ENCODE data around the gene CROCC. TPM values are rescaled to one million over a fixed set of nuclear protein-coding genes. Genes with fewer than 3 reads are reported as not detected.

The CROCC gene
- total RNA-seq, 2 donors from 2014 or later = 16.8 to 24.7 TPM

DNA sequence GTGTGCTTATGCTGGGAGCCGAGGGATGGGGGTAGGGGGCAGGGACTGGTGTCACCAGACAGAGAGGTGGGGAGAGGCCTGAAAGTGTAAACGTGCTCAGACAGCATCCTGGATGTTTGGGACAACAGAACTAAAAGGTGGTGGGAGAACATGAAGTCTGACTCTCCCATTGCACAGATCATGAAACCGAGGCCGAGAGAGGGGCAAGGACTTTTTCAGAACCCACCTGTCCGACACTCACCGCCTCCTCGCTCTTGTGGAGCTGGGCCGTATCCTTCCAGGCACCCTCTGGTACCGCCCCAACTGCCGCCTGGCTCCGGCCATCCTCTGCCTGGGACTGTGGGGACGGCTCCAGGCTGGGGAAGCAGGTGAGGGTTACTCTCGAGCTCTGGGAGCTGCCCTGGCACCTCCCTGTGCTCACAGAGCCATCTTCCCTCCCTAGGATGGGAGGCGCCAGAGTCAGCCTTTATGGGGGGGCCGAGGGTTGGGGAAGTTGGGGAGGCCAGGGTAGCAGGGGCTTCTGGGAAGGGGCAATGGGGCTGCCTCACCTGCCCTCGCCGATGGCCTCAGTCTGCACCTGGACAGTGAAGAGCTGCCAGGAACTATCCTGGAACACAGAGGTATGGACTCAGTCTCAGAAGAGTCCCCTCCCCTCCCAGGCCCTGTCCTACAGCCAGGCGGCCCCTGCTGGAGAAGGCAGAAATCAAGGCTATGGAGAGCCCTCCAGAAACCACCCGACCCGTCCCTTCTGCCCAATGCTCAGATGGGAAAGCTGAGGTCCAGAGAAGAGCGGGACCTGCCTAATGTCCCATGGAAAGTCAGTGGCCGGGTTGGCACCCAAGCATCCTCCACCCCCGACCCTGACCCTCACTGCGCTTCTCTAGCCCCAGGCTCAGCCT is 83.0 kb downstream of the CROCC start:
- Mint-ChIP-seq H3K27ac (no peak overlapping the region), H3K27me3 (ENCODE audit: low read depth) (no peaks in the 10 kb centered on the region)
- no peak for ATAC-seq (replicated peaks in 1 of 2)

DNA sequence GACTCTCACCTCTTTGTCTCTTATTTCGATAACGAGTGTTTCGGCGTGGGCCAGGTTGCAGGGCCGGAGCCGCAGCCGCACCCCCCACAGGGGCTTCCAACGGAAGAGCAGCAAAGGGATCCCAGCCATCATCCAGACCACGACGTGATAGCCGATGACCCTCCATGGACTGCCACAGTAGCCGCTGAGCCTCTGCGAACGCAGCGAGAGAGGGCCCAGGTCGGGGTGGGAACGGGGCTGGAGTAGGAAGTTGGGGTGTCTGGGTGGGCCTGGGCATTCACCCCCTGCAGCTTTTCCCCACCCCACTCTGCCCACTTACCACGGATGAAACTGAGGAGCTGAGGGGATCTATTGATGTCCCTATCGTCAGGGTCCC is 83.6 kb downstream of the CROCC start:
- no peak overlapping the region for H3K27ac Mint-ChIP-seq
- peaks cover 7% of the 10 kb centered on the region for H3K4me1 Mint-ChIP-seq (ENCODE audit: low read depth)
- ATAC-seq (replicated peaks in 1 of 2) (no peak), DNase-seq (no peak)
- no peaks in the 10 kb centered on the region for H3K36me3 Mint-ChIP-seq (ENCODE audit: insufficient read depth in 2 of 2)
- H3K4me3 Mint-ChIP-seq = no peak overlapping the region
- H3K9me3 Mint-ChIP-seq = no peaks in the 10 kb centered on the region
- no peaks in the 10 kb centered on the region for H3K27me3 Mint-ChIP-seq (ENCODE audit: low read depth)

More for the DNA sequence above, 83.0 kb downstream of the CROCC start:
- no peak overlapping the region for H3K4me3 Mint-ChIP-seq
- peaks cover under 1% of the 10 kb centered on the region for H3K4me1 Mint-ChIP-seq (ENCODE audit: low read depth)
- H3K36me3 Mint-ChIP-seq (ENCODE audit: insufficient read depth in 2 of 2) = no peaks in the 10 kb centered on the region
- DNase-seq = no peak
- H3K9me3 Mint-ChIP-seq = no peaks in the 10 kb centered on the region

DNA sequence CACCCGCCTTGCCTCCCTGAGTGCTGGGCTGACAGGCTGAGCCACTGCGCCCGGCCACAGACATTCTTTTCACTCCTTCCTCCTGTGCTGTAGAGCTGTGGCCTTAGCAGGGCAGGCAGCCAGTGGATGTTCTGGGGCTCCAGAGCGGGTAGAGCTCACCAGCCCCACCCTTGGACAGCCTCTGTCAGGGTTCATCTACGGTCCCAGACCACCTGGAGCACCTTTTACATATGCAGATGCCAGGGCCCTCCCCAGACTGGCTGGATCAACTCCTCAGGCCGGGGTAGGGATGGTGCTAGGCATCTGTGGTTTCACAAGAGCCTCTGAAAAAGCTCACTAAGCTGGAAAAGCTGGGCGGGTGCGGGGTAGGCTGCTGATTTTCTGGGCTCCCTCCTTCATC is 85.4 kb downstream of the CROCC start:
- no peak overlapping the region for H3K4me3 Mint-ChIP-seq
- ATAC-seq (replicated peaks in 1 of 2) = no peak
- DNase-seq = no peak
- peaks cover 17% of the 10 kb centered on the region for H3K4me1 Mint-ChIP-seq (ENCODE audit: low read depth)
- H3K27me3 Mint-ChIP-seq (ENCODE audit: low read depth) = no peaks in the 10 kb centered on the region
- H3K36me3 Mint-ChIP-seq (ENCODE audit: insufficient read depth in 2 of 2) = no peaks in the 10 kb centered on the region
- H3K9me3 Mint-ChIP-seq = no peaks in the 10 kb centered on the region
- no peak overlapping the region for H3K27ac Mint-ChIP-seq

DNA sequence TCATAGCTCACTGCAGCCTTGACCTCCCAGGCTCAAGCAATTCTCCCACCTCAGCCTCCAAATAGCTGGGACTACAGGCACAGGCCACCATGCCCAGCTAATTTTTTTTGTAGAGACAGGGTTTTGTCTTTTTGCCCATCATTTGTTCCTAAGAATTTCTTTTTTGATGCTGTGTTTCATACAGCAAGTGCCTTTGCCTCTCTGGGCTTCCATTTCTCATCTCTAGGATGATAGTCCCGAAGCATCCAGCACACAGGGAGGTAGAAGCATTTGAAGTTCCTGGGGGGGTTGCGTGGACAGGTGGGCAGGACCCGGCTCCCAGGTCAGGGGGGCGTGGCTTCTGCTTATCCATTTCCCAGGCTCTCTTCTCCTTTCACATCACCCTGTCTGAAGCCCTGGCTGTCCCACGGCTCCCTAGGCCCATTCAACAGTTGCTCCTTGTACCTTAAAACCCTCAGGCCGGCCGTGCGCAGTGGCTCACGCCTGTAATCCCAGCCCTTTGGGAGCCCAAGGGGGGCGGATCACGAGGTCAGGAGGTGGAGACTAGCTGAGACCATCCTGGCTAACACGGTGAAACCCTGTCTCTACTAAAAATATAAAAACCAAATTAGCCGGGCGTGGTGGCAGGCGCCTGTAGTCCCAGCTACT is 86.6 kb downstream of the CROCC start:
- DNase-seq (no peak), ATAC-seq (replicated peaks in 1 of 2) (no peak)
- Mint-ChIP-seq H3K4me3 (no peak overlapping the region), H3K9me3 (no peaks in the 10 kb centered on the region), H3K27me3 (ENCODE audit: low read depth) (no peaks in the 10 kb centered on the region), H3K4me1 (ENCODE audit: low read depth) (peaks cover 20% of the 10 kb centered on the region), H3K27ac (no peak overlapping the region), H3K36me3 (ENCODE audit: insufficient read depth in 2 of 2) (no peaks in the 10 kb centered on the region)

DNA sequence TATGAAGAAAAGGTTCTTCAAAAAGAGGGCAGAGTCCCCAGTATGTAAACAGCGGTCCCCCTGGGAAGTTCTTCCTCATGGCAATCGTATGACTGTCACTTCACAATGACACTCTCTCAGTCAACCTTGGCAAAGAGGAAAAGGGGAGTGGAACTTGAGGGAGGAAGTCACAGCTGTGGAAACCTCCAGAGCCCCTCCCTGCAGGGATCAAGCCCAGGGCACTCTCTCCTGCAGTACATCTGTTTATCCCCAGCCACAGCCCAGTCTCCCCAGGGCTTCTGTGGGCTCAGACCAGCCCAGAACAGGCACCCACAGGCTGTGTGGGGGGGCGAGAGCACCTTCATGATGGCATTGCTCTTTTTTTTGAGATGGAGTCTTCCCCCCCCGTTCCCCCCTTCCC is 88.0 kb downstream of the CROCC start:
- DNase-seq (no peak), ATAC-seq (replicated peaks in 1 of 2) (no peak)
- Mint-ChIP-seq H3K27me3 (ENCODE audit: low read depth) (no peaks in the 10 kb centered on the region), H3K4me1 (ENCODE audit: low read depth) (peaks cover 20% of the 10 kb centered on the region), H3K36me3 (ENCODE audit: insufficient read depth in 2 of 2) (no peaks in the 10 kb centered on the region), H3K27ac (no peak overlapping the region), H3K9me3 (no peaks in the 10 kb centered on the region), H3K4me3 (no peak overlapping the region)

DNA sequence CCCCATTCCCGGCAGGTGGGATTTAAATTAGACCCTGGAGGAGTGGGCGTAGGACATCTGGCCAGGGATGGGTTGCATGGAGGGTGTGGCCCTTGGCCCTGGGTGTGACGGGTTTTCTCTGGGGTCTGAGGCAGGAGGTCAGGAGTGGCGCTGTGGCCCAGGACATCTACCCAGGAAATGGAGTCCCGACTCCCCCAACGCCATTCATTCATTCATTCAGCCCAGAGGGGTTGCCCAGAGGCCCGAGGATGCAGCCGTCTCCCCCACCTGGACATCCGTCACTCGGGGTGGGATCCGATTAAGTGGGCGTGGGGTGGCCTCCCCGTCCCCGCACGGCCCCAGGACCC is 89.3 kb downstream of the CROCC start:
- H3K27me3 Mint-ChIP-seq (ENCODE audit: low read depth) = no peaks in the 10 kb centered on the region
- ATAC-seq (replicated peaks in 1 of 2) (no peak), DNase-seq (peak; percentile 3 to 8)
- H3K4me1 Mint-ChIP-seq (ENCODE audit: low read depth) = peaks cover 20% of the 10 kb centered on the region
- H3K27ac Mint-ChIP-seq = no peak overlapping the region
- H3K4me3 Mint-ChIP-seq = peak overlapping the region; percentile 79 to 84
- H3K9me3 Mint-ChIP-seq = no peaks in the 10 kb centered on the region
- no peaks in the 10 kb centered on the region for H3K36me3 Mint-ChIP-seq (ENCODE audit: insufficient read depth in 2 of 2)

DNA sequence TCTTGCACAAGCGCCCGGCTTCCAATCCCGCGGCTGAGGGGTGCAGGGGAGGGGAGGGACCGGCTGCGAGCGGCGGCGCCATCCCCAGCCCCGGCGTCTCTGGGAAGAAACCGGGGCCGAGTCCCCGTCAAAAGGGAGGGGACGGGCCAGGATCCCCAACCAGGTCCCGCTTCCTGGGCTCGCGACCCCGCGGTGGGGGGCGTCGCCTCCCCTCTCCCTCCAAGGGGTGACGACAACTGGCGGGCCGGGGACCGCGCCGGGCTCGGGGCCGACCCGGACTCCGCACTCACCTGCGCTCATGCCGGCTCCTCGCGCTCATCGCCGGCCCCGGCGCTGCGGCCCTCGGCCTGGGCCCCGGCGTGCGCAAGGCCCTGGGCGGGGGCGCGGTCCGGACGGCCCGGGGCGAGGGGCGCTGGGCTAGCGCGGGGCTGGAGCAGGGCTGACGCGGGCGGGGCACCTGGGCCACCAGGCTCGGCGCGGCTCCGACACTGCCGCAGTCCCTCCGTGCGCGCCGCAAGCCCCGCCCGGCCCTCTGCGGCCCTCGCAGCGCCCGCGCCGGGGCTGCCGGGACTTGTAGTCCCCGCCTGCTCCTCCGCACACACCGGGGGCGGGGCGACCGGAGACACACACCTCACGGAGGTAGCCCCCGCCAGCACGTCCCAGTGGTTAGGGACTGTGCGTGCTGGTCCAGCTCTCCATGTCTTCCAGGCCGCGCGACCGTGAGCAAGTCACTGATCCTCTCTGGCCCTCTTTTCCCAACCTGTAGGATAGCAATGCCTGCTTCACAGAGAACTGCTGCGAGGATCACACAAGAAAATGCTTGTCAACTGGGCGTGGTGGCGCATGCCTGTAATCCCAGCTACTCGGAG is 89.9 kb downstream of the CROCC start, which contains the start of gene ATP13A2:
TSS of gene ATP13A2 (minus strand) at position 490 of the 869 bp plus-strand sequence. CDS start at position 300, 190 bp downstream.
- peak; percentile 87 to 92 for DNase-seq
- Mint-ChIP-seq H3K27me3 (ENCODE audit: low read depth) (no peaks in the 10 kb centered on the region), H3K27ac (no peak within 1 kb of the TSS), H3K9me3 (no peaks in the 10 kb centered on the region), H3K4me3 (peak within 1 kb of the TSS; percentile 85 to 86), H3K4me1 (ENCODE audit: low read depth) (peaks cover 20% of the 10 kb centered on the region), H3K36me3 (ENCODE audit: insufficient read depth in 2 of 2) (no peaks in the 10 kb centered on the region)
- peak; percentile 99 for ATAC-seq (replicated peaks in 1 of 2)

DNA sequence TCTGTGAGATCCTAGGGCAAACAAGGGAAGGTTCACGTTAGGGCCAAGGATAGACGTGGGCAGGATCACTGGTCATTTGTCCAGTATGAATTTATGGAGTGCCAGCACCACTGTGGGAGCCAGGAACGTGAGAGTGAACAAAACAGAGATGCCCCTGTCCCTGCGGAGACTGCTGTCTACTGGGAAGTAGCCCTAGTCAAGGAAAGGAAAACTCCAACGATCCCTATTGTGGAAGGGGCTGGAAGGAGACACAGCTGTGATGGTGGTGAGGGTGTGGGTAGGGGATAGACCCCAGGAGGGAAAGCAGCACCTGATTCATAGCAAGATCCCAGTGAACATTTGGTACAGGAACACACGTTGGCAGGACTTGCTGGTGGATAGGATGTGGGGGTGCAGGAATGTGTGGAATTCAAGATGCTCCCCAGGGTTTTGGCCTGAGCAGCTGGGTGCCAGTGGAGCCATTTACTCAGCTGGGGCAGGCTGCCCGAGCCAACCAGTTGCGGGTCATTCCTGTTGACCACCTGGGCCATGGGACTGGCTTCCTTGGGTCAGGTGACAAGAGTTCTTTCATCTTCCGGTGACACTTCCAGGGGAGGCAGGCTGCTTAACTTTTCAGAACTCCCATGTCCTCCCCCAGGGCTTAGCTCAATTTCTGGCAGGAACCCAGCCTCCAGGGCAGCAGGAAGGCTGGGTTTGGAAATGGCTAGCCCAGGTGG is 91.2 kb downstream of the CROCC start:
- Mint-ChIP-seq H3K27me3 (ENCODE audit: low read depth) (no peaks in the 10 kb centered on the region), H3K4me1 (ENCODE audit: low read depth) (peaks cover 20% of the 10 kb centered on the region), H3K9me3 (no peaks in the 10 kb centered on the region), H3K27ac (no peak overlapping the region), H3K4me3 (no peak overlapping the region), H3K36me3 (ENCODE audit: insufficient read depth in 2 of 2) (no peaks in the 10 kb centered on the region)
- no peak for ATAC-seq (replicated peaks in 1 of 2)
- DNase-seq = no peak

DNA sequence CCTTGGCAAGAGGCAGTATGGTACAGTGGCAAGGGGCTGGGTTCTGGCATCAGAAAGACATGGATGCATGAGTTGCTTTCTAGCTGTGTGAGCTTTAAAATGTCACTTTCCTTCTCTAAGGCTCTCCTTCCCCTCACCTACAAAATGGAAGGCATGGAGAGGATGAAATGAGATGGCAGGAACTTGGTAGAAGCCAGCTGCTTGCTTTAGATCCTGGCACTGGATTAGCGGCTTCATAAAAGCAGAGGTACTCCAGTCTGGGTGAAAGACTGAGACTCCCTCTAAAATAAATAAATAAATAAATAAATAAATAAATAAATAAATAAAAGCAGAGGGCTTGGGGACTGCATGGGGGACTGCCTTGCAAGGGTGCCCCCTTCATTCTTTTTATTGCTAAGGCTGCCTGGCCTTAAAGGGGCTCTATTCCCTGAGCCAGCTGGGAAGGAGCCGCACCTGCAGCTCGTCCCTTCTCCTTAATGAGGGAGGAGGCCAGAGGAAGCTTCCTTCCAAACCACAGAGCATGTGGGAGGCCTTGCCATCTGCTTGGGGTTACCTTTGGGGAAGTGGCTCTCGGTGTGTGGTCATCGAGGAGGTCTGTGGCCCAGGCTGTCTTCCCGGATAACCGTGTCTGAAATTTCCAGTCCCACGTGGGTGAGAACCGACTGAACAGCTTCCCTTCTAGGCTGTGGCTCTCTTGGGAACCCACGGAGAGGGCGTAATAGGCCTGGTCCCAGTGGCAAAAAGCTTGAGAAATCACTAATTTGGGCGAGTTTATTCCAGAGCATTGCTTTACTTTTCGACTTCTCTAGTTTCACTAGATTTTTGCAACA is 92.0 kb downstream of the CROCC start:
- Mint-ChIP-seq H3K27me3 (ENCODE audit: low read depth) (no peaks in the 10 kb centered on the region), H3K27ac (no peak overlapping the region), H3K4me3 (no peak overlapping the region), H3K9me3 (no peaks in the 10 kb centered on the region), H3K4me1 (ENCODE audit: low read depth) (peaks cover 21% of the 10 kb centered on the region), H3K36me3 (ENCODE audit: insufficient read depth in 2 of 2) (no peaks in the 10 kb centered on the region)
- ATAC-seq (replicated peaks in 1 of 2) = no peak
- DNase-seq = no peak

DNA sequence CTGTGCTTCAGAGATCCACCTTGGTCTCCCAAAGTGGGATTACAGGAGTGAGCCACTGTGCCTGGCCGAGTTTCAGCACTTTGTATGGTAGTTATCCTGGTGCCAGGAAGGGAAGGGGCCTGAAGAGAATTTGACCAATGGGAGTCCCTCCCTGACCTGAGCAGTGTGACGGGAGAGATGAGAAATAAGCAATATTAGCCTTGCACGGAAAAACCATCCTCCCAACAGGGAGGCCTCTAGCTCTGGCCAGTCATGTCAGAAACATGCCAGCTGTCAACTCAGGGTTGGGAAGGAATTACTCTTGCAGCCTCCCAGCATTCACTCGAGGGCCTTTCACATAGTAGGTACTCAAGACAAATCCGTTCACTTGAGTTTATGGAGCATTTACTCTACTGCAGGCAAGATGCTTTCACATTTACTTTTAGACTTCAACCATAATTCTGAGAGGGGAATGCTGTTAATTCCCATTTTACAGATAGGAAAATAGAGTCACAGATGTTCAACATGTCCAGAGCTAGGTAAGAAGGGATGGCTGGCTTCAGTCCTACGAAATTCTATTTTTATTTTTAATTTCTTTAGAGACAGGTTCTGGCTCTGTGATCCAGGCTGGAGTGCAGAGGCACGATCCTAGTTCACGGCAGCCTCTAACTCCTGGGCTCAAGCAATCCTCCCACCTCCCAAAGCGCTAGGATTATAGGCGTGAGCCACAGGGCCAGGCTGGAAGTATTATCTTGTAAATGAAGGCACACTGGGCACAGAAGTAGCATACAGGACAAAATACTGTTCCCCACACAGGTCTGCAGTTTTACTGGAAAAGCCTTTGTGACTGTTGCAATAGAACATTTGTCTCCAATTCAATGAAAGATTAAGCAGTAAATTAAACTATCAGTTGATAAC is 93.2 kb downstream of the CROCC start:
- Mint-ChIP-seq H3K36me3 (ENCODE audit: insufficient read depth in 2 of 2) (peaks cover 0 to 7% of the 10 kb centered on the region in 2 donors), H3K4me1 (ENCODE audit: low read depth) (peaks cover 29% of the 10 kb centered on the region), H3K4me3 (no peak overlapping the region), H3K27ac (no peak overlapping the region), H3K27me3 (ENCODE audit: low read depth) (no peaks in the 10 kb centered on the region), H3K9me3 (no peaks in the 10 kb centered on the region)
- DNase-seq (no peak), ATAC-seq (replicated peaks in 1 of 2) (no peak)

DNA sequence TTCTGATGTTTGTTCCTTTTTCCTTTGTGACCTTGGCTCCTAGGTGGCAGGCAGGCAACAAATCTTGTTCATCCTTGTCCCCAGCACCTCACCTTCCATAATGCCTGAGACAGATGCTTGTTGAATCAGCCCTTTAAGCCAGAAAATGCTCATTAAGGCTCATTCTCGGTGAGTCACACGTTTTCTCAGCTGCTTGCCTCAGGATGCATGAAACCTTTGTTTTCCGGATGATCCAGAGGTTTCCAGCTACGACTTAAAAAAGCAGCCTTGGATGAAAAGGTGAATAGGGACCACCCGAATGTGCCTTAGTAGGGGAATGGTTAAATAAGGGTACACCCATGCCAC is 94.6 kb downstream of the CROCC start:
- Mint-ChIP-seq H3K4me3 (no peak overlapping the region), H3K27me3 (ENCODE audit: low read depth) (no peaks in the 10 kb centered on the region)

More for the DNA sequence above, 94.6 kb downstream of the CROCC start:
- Mint-ChIP-seq H3K36me3 (ENCODE audit: insufficient read depth in 2 of 2) (peaks cover 0 to 7% of the 10 kb centered on the region in 2 donors), H3K4me1 (ENCODE audit: low read depth) (peaks cover 18% of the 10 kb centered on the region), H3K27ac (no peak overlapping the region), H3K9me3 (no peaks in the 10 kb centered on the region)
- ATAC-seq (replicated peaks in 1 of 2) = no peak
- no peak for DNase-seq
